SW 1271 (cell line): ENCODE data around the gene SMKR1.
"Not testable (repeated sequence)": the region's sequence is repeated elsewhere in the genome, so short reads cannot be mapped to it uniquely, and the experiment has no call there.

Experiments used
- DNase-seq, 2 experiments: peaks; one replicate each; lab custom pipeline; 2025; lab: John Stamatoyannopoulos, UW

SMKR1 gene

GRCh38 chr7:129501760-129502707 lies at the start of gene SMKR1:
Gene SMKR1, plus strand, starts transcription at chr7:129502531. Its CDS starts 294 bp downstream, at chr7:129502825.
- DNase-seq = peak; percentile 22 to 45

- no peak for DNase-seq
These were observed 49.6 kb upstream of the SMKR1 start for GRCh38 chr7:129452589-129453231.

DNA sequence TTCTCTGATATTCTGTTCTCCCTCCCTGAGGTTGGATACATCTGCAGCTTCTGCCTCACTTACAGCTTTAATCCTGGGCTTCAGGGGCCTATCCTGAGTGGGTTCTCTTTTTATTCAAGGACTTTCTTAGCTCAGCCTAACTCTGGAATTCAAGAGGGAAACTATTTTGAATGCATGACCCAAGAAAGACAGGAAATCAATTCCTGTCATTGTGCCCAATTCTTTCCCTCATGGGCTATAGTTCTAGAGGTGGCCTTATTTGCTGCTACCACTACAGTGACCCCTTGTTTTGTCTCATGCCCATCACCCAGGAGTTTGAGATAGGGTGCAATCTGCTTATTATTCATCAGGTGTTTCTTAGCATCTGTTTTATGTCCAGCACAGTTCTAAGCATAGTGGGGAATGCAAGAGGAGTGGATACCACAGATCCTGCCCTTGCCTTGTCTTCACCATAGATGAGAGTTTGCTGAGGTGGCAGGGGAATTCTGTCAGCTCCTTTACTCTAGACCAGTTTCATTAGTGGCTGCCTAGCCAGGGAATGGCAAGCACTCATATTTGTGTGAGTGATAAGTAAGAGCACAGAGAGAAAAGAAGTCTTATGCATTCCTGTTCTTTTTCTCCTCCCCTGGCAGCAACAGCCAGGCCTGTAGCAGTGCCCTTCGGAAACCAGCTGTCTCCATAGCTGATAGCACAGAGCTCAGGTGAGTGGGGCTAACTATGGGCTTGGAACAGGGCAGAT lies 48.7 kb upstream of the SMKR1 start:
- DNase-seq = no peak

DNA sequence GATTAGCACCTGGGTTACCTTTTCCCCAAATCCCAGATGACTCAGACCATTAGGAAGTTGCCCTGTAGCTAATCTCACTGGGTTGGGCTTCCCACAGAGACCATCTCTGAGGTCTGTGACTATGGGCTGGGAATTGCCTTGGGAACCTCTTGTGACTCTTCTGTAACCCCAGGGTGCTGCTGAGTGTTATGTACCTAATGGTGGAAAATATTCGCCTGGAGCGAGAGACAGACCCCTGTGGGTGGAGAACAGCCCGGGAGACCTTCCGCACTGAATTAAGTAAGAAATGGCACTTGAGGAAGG lies 48.1 kb upstream of the SMKR1 start:
- no peak for DNase-seq

GRCh38 chr7:129456421-129456820 lies 45.9 kb upstream of the SMKR1 start:
- no peak for DNase-seq

- no peak for DNase-seq
These were observed 45.2 kb upstream of the SMKR1 start for GRCh38 chr7:129457101-129457500.

DNA sequence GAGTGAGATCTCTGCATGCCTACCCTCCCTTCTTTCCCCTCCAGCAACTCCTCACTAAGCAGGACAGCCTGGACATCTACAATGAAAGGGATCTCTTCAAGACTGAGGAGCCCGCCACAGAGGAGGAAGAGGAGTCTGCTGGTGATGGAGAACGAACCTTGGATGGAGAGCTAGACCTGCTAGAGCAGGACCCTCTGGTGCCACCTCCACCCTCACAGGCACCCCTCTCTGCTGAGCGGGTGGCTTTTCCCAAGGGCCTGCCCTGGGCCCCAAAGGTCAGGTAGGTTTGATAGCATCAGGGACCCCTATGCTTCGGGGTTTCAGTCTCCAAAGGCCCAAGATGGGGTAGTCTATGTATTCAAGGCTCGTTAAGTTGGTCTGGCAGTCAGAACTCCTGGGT lies 44.2 kb upstream of the SMKR1 start:
- DNase-seq = no peak

DNA sequence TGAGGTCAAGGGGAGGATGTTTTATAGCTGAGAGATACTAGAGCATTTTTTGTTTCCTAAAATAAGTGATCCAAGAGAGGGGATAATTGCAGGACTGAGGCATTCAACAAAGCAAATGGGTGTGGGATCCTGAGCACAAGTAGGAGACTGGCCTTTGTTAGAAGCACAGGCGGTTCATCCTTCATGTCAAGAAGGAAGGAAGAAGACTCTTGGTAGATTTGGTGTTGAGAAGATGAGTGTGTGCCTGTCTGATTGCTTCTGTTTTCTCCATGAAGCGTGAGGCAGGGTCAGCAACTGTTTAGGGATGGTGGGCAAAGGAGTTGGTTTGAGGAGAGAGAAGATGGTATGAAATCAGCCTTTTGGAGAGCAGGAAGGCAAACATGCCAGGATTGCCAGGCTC lies 40.5 kb upstream of the SMKR1 start:
- no peak for DNase-seq

- no peak for DNase-seq
These were observed 39.9 kb upstream of the SMKR1 start for GRCh38 chr7:129462420-129462819.

GRCh38 chr7:129464194-129464593 lies 38.1 kb upstream of the SMKR1 start:
- no peak for DNase-seq

DNA sequence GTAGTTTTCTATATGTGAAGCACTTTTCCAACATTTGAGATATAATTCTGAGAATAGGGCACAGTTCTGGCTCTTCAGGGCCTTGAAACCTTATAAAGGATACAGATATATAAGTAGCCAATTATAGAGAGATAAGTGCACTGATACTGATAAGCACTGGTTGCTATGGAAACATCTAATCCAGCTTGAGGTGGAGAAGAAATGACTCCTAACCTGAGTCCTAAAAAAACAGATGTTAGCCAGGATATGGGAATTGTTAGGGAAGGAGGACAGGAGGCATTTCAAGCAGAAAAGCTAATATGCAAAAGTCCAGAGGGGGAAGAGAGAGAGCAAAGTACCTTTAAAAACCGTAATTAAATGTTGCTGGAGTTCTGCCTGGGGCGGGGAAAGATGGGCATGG lies 37.3 kb upstream of the SMKR1 start:
- no peak for DNase-seq

DNA sequence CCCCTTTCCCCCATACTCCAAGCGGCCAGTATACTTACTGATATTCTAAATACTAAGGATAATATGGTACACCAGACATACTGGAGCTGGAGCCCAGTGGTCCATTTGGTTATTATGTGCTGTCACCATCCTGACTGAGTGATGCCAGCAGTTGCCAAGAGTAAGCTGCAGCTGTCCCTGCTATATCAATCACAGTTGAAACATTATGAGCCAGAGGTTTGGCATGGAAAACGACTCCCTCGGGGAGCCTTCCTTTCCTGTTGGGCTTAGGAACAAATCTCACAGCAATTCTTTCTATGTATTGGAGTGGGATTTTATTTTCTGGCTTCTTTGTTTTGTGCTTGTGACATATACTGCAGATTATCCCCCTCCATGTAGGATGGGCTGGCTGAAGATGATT lies 35.5 kb upstream of the SMKR1 start:
- DNase-seq = no peak

DNA sequence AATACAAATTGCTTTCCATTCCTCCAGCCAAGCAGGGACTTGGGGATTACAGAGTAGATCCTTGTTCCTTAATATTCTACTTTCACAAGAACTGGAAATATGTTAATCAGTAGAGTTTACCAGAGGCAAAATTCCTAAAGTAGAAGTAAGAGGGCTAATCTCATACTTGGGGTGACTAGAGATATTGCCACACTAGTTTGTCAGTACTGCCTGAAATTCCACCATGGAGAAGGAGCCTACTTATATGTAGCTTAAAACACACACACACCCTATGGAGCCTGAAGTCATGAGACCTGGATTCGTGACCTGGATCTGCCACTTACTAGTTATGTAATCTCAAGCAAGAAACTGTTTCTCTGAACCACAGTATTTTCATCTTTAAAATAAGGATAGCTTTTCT lies 34.2 kb upstream of the SMKR1 start:
- DNase-seq = no peak

DNA sequence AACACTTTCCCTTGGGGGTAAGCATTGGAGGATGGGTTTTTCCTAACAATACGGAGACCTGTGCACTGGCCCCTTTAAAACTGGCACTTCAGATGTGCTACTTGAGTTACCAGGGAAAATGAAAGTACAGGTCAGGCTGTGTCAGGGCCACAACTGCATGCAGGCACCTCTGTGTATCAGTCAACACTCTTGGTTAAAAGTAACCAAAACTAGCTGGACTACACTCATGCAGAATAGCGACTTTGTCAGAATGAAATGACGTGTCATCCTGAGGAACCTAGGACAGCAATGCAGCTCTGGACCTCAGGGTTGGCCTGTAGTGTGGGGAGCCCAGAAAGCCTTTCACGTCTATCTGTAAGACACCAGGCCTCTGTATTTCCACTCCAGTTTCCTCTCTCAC lies 33.8 kb upstream of the SMKR1 start:
- DNase-seq = no peak

DNA sequence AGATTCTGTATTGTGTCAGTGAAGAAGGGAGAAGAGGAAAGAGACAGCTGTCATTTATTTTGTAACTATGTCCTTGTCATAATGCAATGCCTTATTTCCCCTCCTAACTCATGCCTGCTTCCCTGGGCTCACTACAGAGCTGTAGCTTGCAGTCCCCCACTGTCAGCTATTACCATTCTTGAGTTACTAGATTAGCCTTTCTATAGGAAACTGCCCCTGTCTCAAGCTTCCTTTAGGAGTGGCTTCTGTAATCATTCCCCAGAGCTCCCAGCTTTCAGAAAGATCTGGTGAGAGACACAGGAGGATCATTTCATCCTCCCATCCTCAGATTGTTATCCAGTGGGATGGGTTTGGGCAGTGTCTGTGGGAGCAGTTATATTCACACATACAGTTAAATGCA lies 32.4 kb upstream of the SMKR1 start:
- DNase-seq = no peak

- no peak for DNase-seq
These were observed 31.9 kb upstream of the SMKR1 start for GRCh38 chr7:129470411-129470810.

GRCh38 chr7:129471402-129471827 lies 30.9 kb upstream of the SMKR1 start:
- no peak for DNase-seq

DNA sequence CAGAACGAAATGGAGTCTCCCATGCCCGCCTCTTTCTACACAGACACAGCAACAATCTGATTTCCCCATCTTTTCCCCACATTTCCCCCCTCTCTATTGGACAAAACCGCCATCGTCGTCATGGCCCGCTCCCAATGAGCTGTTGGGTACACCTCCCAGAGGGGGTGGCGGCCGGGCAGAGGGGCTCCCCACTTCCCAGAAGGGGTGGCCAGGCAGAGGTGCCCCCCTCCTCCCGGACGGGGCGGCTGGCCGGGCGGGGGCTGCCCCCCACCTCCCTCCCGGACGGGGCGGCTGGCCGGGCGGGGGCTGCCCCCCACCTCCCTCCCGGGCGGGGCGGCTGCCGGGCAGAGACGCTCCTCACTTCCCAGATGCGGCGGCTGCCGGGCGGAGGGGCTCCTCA lies 26.4 kb upstream of the SMKR1 start:
- DNase-seq = not testable (repeated sequence)

- not testable (repeated sequence) for DNase-seq
These were observed 25.9 kb upstream of the SMKR1 start for GRCh38 chr7:129476398-129476797.

- no peak for DNase-seq
These were observed 22.5 kb upstream of the SMKR1 start for GRCh38 chr7:129479831-129480230.

- DNase-seq = no peak
These were observed 21.5 kb upstream of the SMKR1 start for GRCh38 chr7:129480674-129481363.

DNA sequence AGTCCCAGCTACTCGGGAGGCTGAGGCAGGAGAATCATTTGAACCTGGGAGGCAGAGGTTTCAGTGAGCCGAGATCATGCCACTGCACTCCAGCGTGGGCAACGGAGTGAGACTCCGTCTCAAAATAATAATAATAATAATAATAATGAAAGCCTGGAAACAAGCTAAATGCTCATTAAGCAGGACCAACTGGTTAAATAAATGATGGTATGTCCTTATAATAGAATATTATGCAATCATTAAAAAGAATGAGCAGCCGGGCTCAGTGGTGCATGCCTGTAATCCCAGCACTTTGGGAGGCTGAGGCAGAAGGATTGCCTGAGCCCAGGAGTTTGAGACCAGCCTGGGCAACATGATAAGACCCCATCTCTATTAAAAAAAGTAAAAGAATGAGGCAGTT lies 21.0 kb upstream of the SMKR1 start:
- DNase-seq = not testable (repeated sequence)
